Thyroid gland (tissue), 4 donors: Measurements from ENCODE around the gene POLG. TPM values are rescaled to one million over a fixed set of nuclear protein-coding genes. Genes with fewer than 3 reads are reported as not detected.
A peak's percentile ranks its signal among the peaks of the same experiment; 100 is the strongest.

Source experiments
- DNase-seq, 2 donors: peaks; one replicate each; pipeline ENCODE4 v3.0.0-alpha.2; 2019
- H3K27ac ChIP-seq, 3 donors: fragments of 200-600 bp; sonication (generic); 1 replicate in 2 of 3; 2 replicates in 1 of 3; pipeline ENCODE4 v1.5.1; 2016 to 2019; ENCODE audit warnings: mild to moderate bottlenecking in 1 of 3, moderate library complexity in 1 of 3
- H3K27me3 ChIP-seq: fragments of 200-600 bp; sonication (generic); one replicate; pipeline ENCODE4 v1.5.1; 2019
- H3K36me3 ChIP-seq, 2 donors: fragments of 200-600 bp; sonication (generic); one replicate each; pipeline ENCODE4 v1.5.1; 2016 to 2019
- H3K4me1 ChIP-seq, 2 donors: fragments of 200-600 bp; sonication (generic); one replicate each; pipeline ENCODE4 v1.5.1; 2017 to 2019
- H3K4me3 ChIP-seq, 3 donors: fragments of 200-600 bp; sonication (generic); replicated peaks in 1 of 3; 1 replicate in 2 of 3; 2 replicates in 1 of 3; pipeline ENCODE4 v1.5.1; 2016; ENCODE audit warnings: mild to moderate bottlenecking in 1 of 3
- H3K9me3 ChIP-seq: fragments of 200-600 bp; sonication (generic); one replicate; pipeline ENCODE4 v1.5.1; 2017
- POLR2A ChIP-seq, 2 donors: fragments of 450-650 bp; IDR thresholded peaks; one replicate each; pipeline ENCODE4 v1.6.1; 2017; ENCODE audit warnings: antibody characterized with exemption in 2 of 2, mild to moderate bottlenecking in 2 of 2, moderate library complexity in 1 of 2
- WGBS, 2 donors: methylation state at CpG; one replicate each; pipeline ENCODE4 v1.1.5; 2017; 5-methylcytosine and 5-hydroxymethylcytosine counted together
- intact Hi-C: fragments of 100-400 bp; cut with DNase I; formaldehyde crosslinking; loops from one replicate; pipeline ENCODE4 v1.15.1; 2023
- total RNA-seq, 4 donors: library from RNA; depleted of rRNA; stranded (reverse); fragments of >200 nt; gene quantifications; one replicate each; pipeline ENCODE4 v1.2.3, GENCODE V29; 2016
- TF ChIP-seq, protein P1 (sequence below), 6 experiments: fragments of 200-600 bp in 3 of 6; fragments of 450-650 bp in 3 of 6; sonication (generic) in 3 of 6; IDR thresholded peaks; one replicate each; pipeline ENCODE4 v1.5.1; 2016 to 2019; ENCODE audit warnings: antibody characterized with exemption in 6 of 6, mild to moderate bottlenecking in 2 of 6, inconsistent platforms in 1 of 6, moderate library complexity in 1 of 6

Gene POLG
- total RNA-seq, 4 donors from 2014 or later, result 31.2 to 78.8 (median 61.0) TPM

- intact Hi-C loops, result no loop called here
- DNase-seq, result no peak
- H3K27me3 ChIP-seq, result no peaks in the 10 kb centered on the region
- peaks cover 17 to 39% of the 10 kb centered on the region in 2 donors for H3K4me1 ChIP-seq
- H3K36me3 ChIP-seq, result peaks cover 29 to 38% of the 10 kb centered on the region in 2 donors
- TF ChIP-seq, protein P1, sequence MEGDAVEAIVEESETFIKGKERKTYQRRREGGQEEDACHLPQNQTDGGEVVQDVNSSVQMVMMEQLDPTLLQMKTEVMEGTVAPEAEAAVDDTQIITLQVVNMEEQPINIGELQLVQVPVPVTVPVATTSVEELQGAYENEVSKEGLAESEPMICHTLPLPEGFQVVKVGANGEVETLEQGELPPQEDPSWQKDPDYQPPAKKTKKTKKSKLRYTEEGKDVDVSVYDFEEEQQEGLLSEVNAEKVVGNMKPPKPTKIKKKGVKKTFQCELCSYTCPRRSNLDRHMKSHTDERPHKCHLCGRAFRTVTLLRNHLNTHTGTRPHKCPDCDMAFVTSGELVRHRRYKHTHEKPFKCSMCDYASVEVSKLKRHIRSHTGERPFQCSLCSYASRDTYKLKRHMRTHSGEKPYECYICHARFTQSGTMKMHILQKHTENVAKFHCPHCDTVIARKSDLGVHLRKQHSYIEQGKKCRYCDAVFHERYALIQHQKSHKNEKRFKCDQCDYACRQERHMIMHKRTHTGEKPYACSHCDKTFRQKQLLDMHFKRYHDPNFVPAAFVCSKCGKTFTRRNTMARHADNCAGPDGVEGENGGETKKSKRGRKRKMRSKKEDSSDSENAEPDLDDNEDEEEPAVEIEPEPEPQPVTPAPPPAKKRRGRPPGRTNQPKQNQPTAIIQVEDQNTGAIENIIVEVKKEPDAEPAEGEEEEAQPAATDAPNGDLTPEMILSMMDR (IDR thresholded peaks at IDR 0.05), result no peak
- no peak for TF ChIP-seq POLR2A (IDR thresholded peaks at IDR 0.05)
- no peaks in the 10 kb centered on the region for H3K9me3 ChIP-seq
- H3K27ac ChIP-seq, result no peak overlapping the region
- peak overlapping the region in 1 of 3 donors; percentile 90 for H3K4me3 ChIP-seq
- 87 to 89% methylated on average over 7 to 12 of the region's 57 CpGs for WGBS, 2 donors
Measured at GRCh38 chr15:89333011-89333860, 1.4 kb downstream of the POLG start.

DNA sequence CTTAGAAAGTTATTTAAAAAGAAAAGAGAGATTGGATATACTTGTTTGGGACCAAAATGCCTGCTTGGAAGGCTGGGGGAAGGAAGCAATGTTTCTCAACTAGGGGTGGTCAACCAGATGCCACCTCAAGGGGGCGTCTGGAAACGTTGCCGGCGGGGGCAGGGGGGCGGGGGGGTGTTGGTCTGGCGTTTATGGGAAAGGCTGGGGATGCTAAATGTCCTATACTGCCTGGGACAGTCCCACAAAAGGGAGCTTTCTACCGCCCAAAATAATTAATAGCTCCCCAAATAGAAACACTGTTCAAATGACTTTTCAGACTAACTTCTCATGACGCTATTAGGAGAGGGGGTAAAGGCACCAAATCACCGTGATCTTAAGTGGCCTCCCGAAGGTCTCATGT, 2.2 kb downstream of the POLG start:
- H3K36me3 ChIP-seq, result peaks cover 36 to 44% of the 10 kb centered on the region in 2 donors
- no peak overlapping the region for H3K27ac ChIP-seq
- no peaks in the 10 kb centered on the region for H3K9me3 ChIP-seq
- intact Hi-C loops, result no loop called here
- H3K27me3 ChIP-seq, result no peaks in the 10 kb centered on the region
- DNase-seq, result no peak
- WGBS, 2 donors, result 27 to 38% methylated on average over 10 of the region's 10 CpGs
- H3K4me1 ChIP-seq, result peaks cover 17 to 39% of the 10 kb centered on the region in 2 donors
- no peak overlapping the region for H3K4me3 ChIP-seq
- TF ChIP-seq, protein P1 (IDR thresholded peaks at IDR 0.05), result peak in 1 of 6 experiments; percentile 24
- TF ChIP-seq POLR2A (IDR thresholded peaks at IDR 0.05), result no peak

- WGBS, 2 donors, result 85 to 88% methylated on average over 7 of the region's 7 CpGs
- peaks cover 46 to 59% of the 10 kb centered on the region in 2 donors for H3K36me3 ChIP-seq
Measured at GRCh38 chr15:89330881-89331595, 3.6 kb downstream of the POLG start.

GRCh38 chr15:89330119-89330518, 4.5 kb downstream of the POLG start:
- WGBS, 2 donors, result 94 to 100% methylated on average over 1 to 4 of the region's 6 CpGs
- Histone ChIP-seq H3K27ac (no peak overlapping the region), H3K9me3 (no peaks in the 10 kb centered on the region), H3K4me1 (peaks cover 17 to 33% of the 10 kb centered on the region in 2 donors), H3K36me3 (peaks cover 55 to 68% of the 10 kb centered on the region in 2 donors), H3K27me3 (no peaks in the 10 kb centered on the region), H3K4me3 (no peak overlapping the region)
- intact Hi-C loops, result no loop called here
- DNase-seq, result no peak
- TF ChIP-seq, protein P1 (IDR thresholded peaks at IDR 0.05), result no peak
- no peak for TF ChIP-seq POLR2A (IDR thresholded peaks at IDR 0.05)

More at GRCh38 chr15:89330881-89331595, 3.6 kb downstream of the POLG start:
- no peak for DNase-seq
- intact Hi-C loops, result no loop called here
- no peaks in the 10 kb centered on the region for H3K9me3 ChIP-seq
- H3K27me3 ChIP-seq, result no peaks in the 10 kb centered on the region
- H3K27ac ChIP-seq, result no peak overlapping the region
- no peak overlapping the region for H3K4me3 ChIP-seq
- no peak for TF ChIP-seq POLR2A (IDR thresholded peaks at IDR 0.05)
- TF ChIP-seq, protein P1 (IDR thresholded peaks at IDR 0.05), result no peak
- peaks cover 17 to 39% of the 10 kb centered on the region in 2 donors for H3K4me1 ChIP-seq
